Measurements from ENCODE around the gene CBX5.
A peak's percentile ranks its signal among the peaks of the same experiment; 100 is the strongest.
"Not testable (repeated sequence)": the region's sequence is repeated elsewhere in the genome, so short reads cannot be mapped to it uniquely, and the experiment has no call there.

Gene CBX5

GRCh38 chr12:54284070-54284780, 4.3 kb upstream of the CBX5 start:
- not testable (repeated sequence) for H3K27me3 Mint-ChIP-seq; DNase-seq; H3K9me3 Mint-ChIP-seq; ATAC-seq (replicated peaks)
- Mint-ChIP-seq H3K36me3 (peaks cover 18 to 32% of the 10 kb centered on the region in 2 donors), H3K4me1 (peaks cover 22 to 54% of the 10 kb centered on the region in 2 donors), H3K27ac (peak overlapping the region; percentile 81), H3K4me3 (peak overlapping the region in 1 of 2 donors; percentile 57)

GRCh38 chr12:54282949-54283593, 3.1 kb upstream of the CBX5 start:
- H3K4me1 Mint-ChIP-seq, result peaks cover 24 to 55% of the 10 kb centered on the region in 2 donors
- H3K9me3 Mint-ChIP-seq, result no peaks in the 10 kb centered on the region
- no peak overlapping the region for H3K27ac Mint-ChIP-seq
- DNase-seq, result no peak
- peaks cover 18 to 32% of the 10 kb centered on the region in 2 donors for H3K36me3 Mint-ChIP-seq
- no peaks in the 10 kb centered on the region for H3K27me3 Mint-ChIP-seq
- ATAC-seq (replicated peaks), result no peak
- no peak overlapping the region for H3K4me3 Mint-ChIP-seq

GRCh38 chr12:54281694-54282093, 1.8 kb upstream of the CBX5 start:
- peaks cover 14 to 26% of the 10 kb centered on the region in 2 donors for H3K36me3 Mint-ChIP-seq
- H3K27ac Mint-ChIP-seq; H3K4me3 Mint-ChIP-seq; H3K9me3 Mint-ChIP-seq; DNase-seq; ATAC-seq (replicated peaks); H3K27me3 Mint-ChIP-seq: not testable (repeated sequence)
- peaks cover 28 to 51% of the 10 kb centered on the region in 2 donors for H3K4me1 Mint-ChIP-seq

- peaks cover 32 to 53% of the 10 kb centered on the region in 2 donors for H3K4me1 Mint-ChIP-seq
- not testable (repeated sequence) for H3K27ac Mint-ChIP-seq; ATAC-seq (replicated peaks); DNase-seq; H3K27me3 Mint-ChIP-seq; H3K4me3 Mint-ChIP-seq; H3K9me3 Mint-ChIP-seq
- peaks cover 10 to 26% of the 10 kb centered on the region in 2 donors for H3K36me3 Mint-ChIP-seq
Observed at GRCh38 chr12:54281261-54281638, 1.3 kb upstream of the CBX5 start.

- peaks cover 9 to 22% of the 10 kb centered on the region in 2 donors for H3K36me3 Mint-ChIP-seq
- no peaks in the 10 kb centered on the region for H3K27me3 Mint-ChIP-seq
- no peaks in the 10 kb centered on the region for H3K9me3 Mint-ChIP-seq
- no peak within 1 kb of the TSS for H3K27ac Mint-ChIP-seq
- H3K4me1 Mint-ChIP-seq, result peaks cover 31 to 54% of the 10 kb centered on the region in 2 donors
- H3K4me3 Mint-ChIP-seq, result no peak within 1 kb of the TSS
- peak; percentile 96 for DNase-seq
- ATAC-seq (replicated peaks), result peak; percentile 89 to 90
Observed at GRCh38 chr12:54280468-54281260, 742 bp upstream of the CBX5 start, which contains the start of gene HNRNPA1. TSS of gene HNRNPA1 (plus strand) at chr12:54280726. CDS start at chr12:54280808, 82 bp downstream.

GRCh38 chr12:54279227-54279631, 693 bp downstream of the CBX5 start:
- H3K4me3 Mint-ChIP-seq, result no peak overlapping the region
- ATAC-seq (replicated peaks) (no peak), DNase-seq (no peak)
- H3K27ac Mint-ChIP-seq, result no peak overlapping the region
- H3K4me1 Mint-ChIP-seq, result peaks cover 32 to 51% of the 10 kb centered on the region in 2 donors
- H3K27me3 Mint-ChIP-seq, result no peaks in the 10 kb centered on the region
- peaks cover 8 to 15% of the 10 kb centered on the region in 2 donors for H3K36me3 Mint-ChIP-seq
- H3K9me3 Mint-ChIP-seq, result no peaks in the 10 kb centered on the region

- DNase-seq (no peak), ATAC-seq (replicated peaks) (no peak)
- Mint-ChIP-seq H3K4me1 (peaks cover 24 to 39% of the 10 kb centered on the region in 2 donors), H3K27me3 (no peaks in the 10 kb centered on the region), H3K27ac (peak overlapping the region; percentile 77), H3K9me3 (no peaks in the 10 kb centered on the region), H3K4me3 (no peak overlapping the region), H3K36me3 (peaks cover 9 to 23% of the 10 kb centered on the region in 2 donors)
Observed at GRCh38 chr12:54277823-54278276, 2.1 kb downstream of the CBX5 start.

GRCh38 chr12:54276368-54276767, 3.6 kb downstream of the CBX5 start:
- no peaks in the 10 kb centered on the region for H3K9me3 Mint-ChIP-seq
- H3K4me1 Mint-ChIP-seq, result peaks cover 15 to 32% of the 10 kb centered on the region in 2 donors
- H3K27ac Mint-ChIP-seq, result peak overlapping the region; percentile 51

GRCh38 chr12:54273981-54274380, 5.9 kb downstream of the CBX5 start:
- ATAC-seq (replicated peaks), result no peak
- Mint-ChIP-seq H3K4me3 (no peak overlapping the region), H3K4me1 (peaks cover 15 to 37% of the 10 kb centered on the region in 2 donors)

More at GRCh38 chr12:54276368-54276767, 3.6 kb downstream of the CBX5 start:
- Mint-ChIP-seq H3K4me3 (no peak overlapping the region), H3K27me3 (no peaks in the 10 kb centered on the region), H3K36me3 (peaks cover 9 to 23% of the 10 kb centered on the region in 2 donors)
- no peak for DNase-seq
- no peak for ATAC-seq (replicated peaks)

GRCh38 chr12:54272214-54272613, 7.7 kb downstream of the CBX5 start:
- no peaks in the 10 kb centered on the region for H3K9me3 Mint-ChIP-seq
- ATAC-seq (replicated peaks) (no peak), DNase-seq (no peak)
- H3K27ac Mint-ChIP-seq, result no peak overlapping the region
- peaks cover 11 to 26% of the 10 kb centered on the region in 2 donors for H3K36me3 Mint-ChIP-seq
- H3K27me3 Mint-ChIP-seq, result no peaks in the 10 kb centered on the region
- peaks cover 10 to 26% of the 10 kb centered on the region in 2 donors for H3K4me1 Mint-ChIP-seq
- H3K4me3 Mint-ChIP-seq, result no peak overlapping the region

More at GRCh38 chr12:54273981-54274380, 5.9 kb downstream of the CBX5 start:
- no peak overlapping the region for H3K27ac Mint-ChIP-seq
- peaks cover 11 to 30% of the 10 kb centered on the region in 2 donors for H3K36me3 Mint-ChIP-seq
- no peaks in the 10 kb centered on the region for H3K27me3 Mint-ChIP-seq
- DNase-seq, result no peak
- H3K9me3 Mint-ChIP-seq, result no peaks in the 10 kb centered on the region

GRCh38 chr12:54270345-54270744, 9.6 kb downstream of the CBX5 start:
- Mint-ChIP-seq H3K27ac (no peak overlapping the region), H3K36me3 (peaks cover 9 to 25% of the 10 kb centered on the region in 2 donors), H3K9me3 (no peaks in the 10 kb centered on the region), H3K27me3 (no peaks in the 10 kb centered on the region), H3K4me3 (no peak overlapping the region), H3K4me1 (peaks cover 3 to 17% of the 10 kb centered on the region in 2 donors)
- ATAC-seq (replicated peaks) (no peak), DNase-seq (no peak)

- Mint-ChIP-seq H3K9me3 (no peaks in the 10 kb centered on the region), H3K4me3 (no peak overlapping the region), H3K27me3 (no peaks in the 10 kb centered on the region), H3K27ac (no peak overlapping the region), H3K4me1 (peaks cover 5 to 25% of the 10 kb centered on the region in 2 donors), H3K36me3 (peaks cover 12 to 31% of the 10 kb centered on the region in 2 donors)
- ATAC-seq (replicated peaks) (no peak), DNase-seq (no peak)
Observed at GRCh38 chr12:54266852-54267251, 13.1 kb downstream of the CBX5 start.

GRCh38 chr12:54265364-54265812, 14.5 kb downstream of the CBX5 start:
- H3K27me3 Mint-ChIP-seq, result no peaks in the 10 kb centered on the region
- DNase-seq (no peak), ATAC-seq (replicated peaks) (no peak)
- no peak overlapping the region for H3K27ac Mint-ChIP-seq
- no peak overlapping the region for H3K4me3 Mint-ChIP-seq
- no peaks in the 10 kb centered on the region for H3K9me3 Mint-ChIP-seq
- peaks cover 7 to 30% of the 10 kb centered on the region in 2 donors for H3K4me1 Mint-ChIP-seq
- peaks cover 10 to 27% of the 10 kb centered on the region in 2 donors for H3K36me3 Mint-ChIP-seq

GRCh38 chr12:54262403-54262925, 17.5 kb downstream of the CBX5 start:
- H3K4me1 Mint-ChIP-seq, result peaks cover 17 to 54% of the 10 kb centered on the region in 2 donors
- peaks cover 11 to 27% of the 10 kb centered on the region in 2 donors for H3K36me3 Mint-ChIP-seq
- DNase-seq, result no peak
- H3K27me3 Mint-ChIP-seq, result no peaks in the 10 kb centered on the region
- ATAC-seq (replicated peaks), result no peak
- no peaks in the 10 kb centered on the region for H3K9me3 Mint-ChIP-seq
- H3K27ac Mint-ChIP-seq, result peak overlapping the region; percentile 25
- no peak overlapping the region for H3K4me3 Mint-ChIP-seq

Measured in stimulated activated naive B cell treated with anti-CD40 and anti-IgM and Interleukin-4, amounts not matched to agents 10 μg/mL and 1 μg/mL and 100 μg/mL, for 72 hours (primary cell).